KMS-11 (cell line): ENCODE results near the gene GTF3C6.
A peak's percentile ranks its signal among the peaks of the same experiment; 100 is the strongest.

Source experiments
- H2AFZ ChIP-seq: fragments of 200-600 bp; sonication (generic); 2 replicates; pipeline ENCODE4 v1.6.1; 2016; ENCODE audit warnings: antibody characterized with exemption, mixed run types, low read depth
- H3K27ac ChIP-seq: fragments of 200-600 bp; sonication (generic); 2 replicates; pipeline ENCODE4 v1.6.1; 2016; ENCODE audit warnings: mild to moderate bottlenecking, mixed run types
- H3K27me3 ChIP-seq: fragments of 200-600 bp; sonication (generic); 2 replicates; pipeline ENCODE4 v1.6.1; 2017; ENCODE audit warnings: mild to moderate bottlenecking, low read depth, mixed run types, moderate library complexity; ENCODE audit not compliant: insufficient read depth
- H3K36me3 ChIP-seq: fragments of 200-600 bp; sonication (generic); 2 replicates; pipeline ENCODE4 v1.6.1; 2017; ENCODE audit warnings: mild to moderate bottlenecking, mixed run types; ENCODE audit not compliant: insufficient read depth
- H3K4me1 ChIP-seq: fragments of 200-600 bp; sonication (generic); 2 replicates; pipeline ENCODE4 v1.6.1; 2016; ENCODE audit warnings: mild to moderate bottlenecking, low read depth, mixed run types; ENCODE audit not compliant: poor library complexity, severe bottlenecking
- H3K4me2 ChIP-seq: fragments of 200-600 bp; sonication (generic); 2 replicates; pipeline ENCODE4 v1.7.0; 2016; ENCODE audit warnings: mild to moderate bottlenecking, mixed run types
- H3K4me3 ChIP-seq: fragments of 200-600 bp; sonication (generic); IDR thresholded peaks from 2 replicates; pipeline ENCODE4 v1.6.1; 2017; ENCODE audit warnings: low read depth, low read length, mixed read lengths; ENCODE audit not compliant: insufficient read depth
- H3K79me2 ChIP-seq: fragments of 200-600 bp; sonication (generic); 2 replicates; pipeline ENCODE4 v1.6.1; 2016; ENCODE audit warnings: low read depth, mixed run types; ENCODE audit not compliant: insufficient read depth
- H3K9ac ChIP-seq: fragments of 200-600 bp; sonication (generic); 2 replicates; pipeline ENCODE4 v1.6.1; 2016; ENCODE audit warnings: mild to moderate bottlenecking, mixed run types
- H4K20me1 ChIP-seq: fragments of 200-600 bp; sonication (generic); 2 replicates; pipeline ENCODE4 v1.6.1; 2016; ENCODE audit warnings: mild to moderate bottlenecking, mixed run types; ENCODE audit not compliant: insufficient read depth
- CTCF ChIP-seq: fragments of 200-600 bp; sonication (generic); conservative IDR thresholded peaks from 2 replicates; pipeline ENCODE4 v1.6.1; 2017; ENCODE audit warnings: low read depth, mild to moderate bottlenecking, antibody characterized with exemption, low read length, moderate library complexity, mixed read lengths

The GTF3C6 gene

GRCh38 chr6:110996691-110997090, 38.2 kb downstream of the GTF3C6 start:
- Histone ChIP-seq H3K4me1 (peaks cover 9% of the 10 kb centered on the region), H2AFZ (no peak overlapping the region), H3K4me2 (no peak overlapping the region), H3K36me3 (no peaks in the 10 kb centered on the region), H3K4me3 (no peak overlapping the region), H4K20me1 (no peaks in the 10 kb centered on the region), H3K27ac (no peak overlapping the region), H3K79me2 (no peaks in the 10 kb centered on the region), H3K27me3 (no peaks in the 10 kb centered on the region), H3K9ac (no peak overlapping the region)
- no peak for TF ChIP-seq CTCF

GRCh38 chr6:110999634-111000270, 41.2 kb downstream of the GTF3C6 start:
- Histone ChIP-seq H3K79me2 (no peaks in the 10 kb centered on the region), H3K4me1 (no peaks in the 10 kb centered on the region), H3K27me3 (no peaks in the 10 kb centered on the region), H4K20me1 (no peaks in the 10 kb centered on the region), H3K4me2 (no peak overlapping the region), H2AFZ (no peak overlapping the region), H3K27ac (no peak overlapping the region), H3K36me3 (no peaks in the 10 kb centered on the region), H3K9ac (no peak overlapping the region), H3K4me3 (no peak overlapping the region)
- TF ChIP-seq CTCF = 0 out of 2 replicates have a peak, but pooled peaks have one; percentile 14

GRCh38 chr6:111002350-111002749, 43.8 kb downstream of the GTF3C6 start:
- H3K27ac ChIP-seq = no peak overlapping the region
- H3K27me3 ChIP-seq = no peaks in the 10 kb centered on the region
- no peaks in the 10 kb centered on the region for H3K36me3 ChIP-seq
- H3K4me3 ChIP-seq = no peak overlapping the region
- no peak overlapping the region for H3K4me2 ChIP-seq
- TF ChIP-seq CTCF = no peak
- H3K4me1 ChIP-seq = no peaks in the 10 kb centered on the region
- H4K20me1 ChIP-seq = no peaks in the 10 kb centered on the region
- H3K9ac ChIP-seq = no peak overlapping the region
- H3K79me2 ChIP-seq = no peaks in the 10 kb centered on the region
- no peak overlapping the region for H2AFZ ChIP-seq

GRCh38 chr6:111011360-111012142, 53.0 kb downstream of the GTF3C6 start:
- peak; percentile 67 for TF ChIP-seq CTCF
- H3K4me2 ChIP-seq = no peak overlapping the region
- no peak overlapping the region for H3K27ac ChIP-seq
- H4K20me1 ChIP-seq = no peaks in the 10 kb centered on the region
- H2AFZ ChIP-seq = no peak overlapping the region
- H3K4me1 ChIP-seq = peaks cover 32% of the 10 kb centered on the region
- no peak overlapping the region for H3K4me3 ChIP-seq
- H3K36me3 ChIP-seq = no peaks in the 10 kb centered on the region
- H3K79me2 ChIP-seq = no peaks in the 10 kb centered on the region
- no peaks in the 10 kb centered on the region for H3K27me3 ChIP-seq
- H3K9ac ChIP-seq = no peak overlapping the region
